ENCODE results near the gene CHN2. TPM values are rescaled to one million over a fixed set of nuclear protein-coding genes. Genes with fewer than 3 reads are reported as not detected.

Gene CHN2
- total RNA-seq, 1 donor from 2014 or later, result not detected

DNA sequence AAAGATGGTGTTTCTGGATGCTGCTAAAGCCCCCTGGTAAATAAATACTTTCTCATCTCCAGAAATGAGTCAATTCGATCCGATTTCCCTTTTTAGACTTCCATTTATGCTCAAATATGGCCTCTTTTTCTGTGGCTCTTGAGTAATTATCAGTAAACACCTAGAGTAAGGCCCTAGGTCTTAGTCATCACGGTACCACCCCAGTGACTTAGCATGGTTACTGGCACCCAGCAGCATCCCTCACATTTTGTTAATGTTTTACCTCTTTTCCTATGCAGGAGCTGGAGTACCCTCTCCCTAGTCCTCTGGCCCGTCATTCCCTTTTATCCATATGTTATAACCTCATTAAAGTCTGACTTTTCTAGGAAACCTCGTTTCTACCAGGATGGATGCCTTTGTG, 19.5 kb downstream of the CHN2 start:
- Mint-ChIP-seq H3K27ac (no peak overlapping the region), H3K4me3 (no peak overlapping the region), H3K9me3 (no peaks in the 10 kb centered on the region), H3K27me3 (ENCODE audit: insufficient read depth) (peaks cover 2% of the 10 kb centered on the region), H3K36me3 (ENCODE audit: low read depth) (no peaks in the 10 kb centered on the region), H3K4me1 (ENCODE audit: low read depth) (no peaks in the 10 kb centered on the region)
- DNase-seq (ENCODE audit: low spot score), result no peak
- intact Hi-C loops (cut with micrococcal nuclease), result no loop called here

DNA sequence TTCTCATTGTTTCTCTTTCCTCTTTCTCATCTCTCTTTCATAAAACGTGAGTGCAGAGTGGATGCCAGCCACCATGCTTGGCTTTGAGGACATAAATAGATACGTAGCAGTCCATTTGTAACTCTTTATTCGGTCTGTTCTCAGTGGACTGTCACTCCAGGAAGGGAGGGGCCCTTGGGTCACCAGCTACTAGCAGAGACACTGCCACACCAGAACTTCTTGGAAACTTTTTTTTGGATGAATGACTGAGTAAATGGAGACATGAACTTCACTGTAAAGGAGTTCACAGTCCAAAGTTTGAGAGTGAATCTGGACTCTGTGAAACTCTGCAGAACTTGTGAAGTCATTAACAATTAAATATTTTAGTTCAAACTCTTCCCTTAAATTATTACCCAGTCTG, 20.2 kb downstream of the CHN2 start:
- intact Hi-C loops (cut with micrococcal nuclease), result no loop called here
- H3K27ac Mint-ChIP-seq, result no peak overlapping the region
- no peaks in the 10 kb centered on the region for H3K4me1 Mint-ChIP-seq (ENCODE audit: low read depth)
- H3K27me3 Mint-ChIP-seq (ENCODE audit: insufficient read depth), result peaks cover 2% of the 10 kb centered on the region
- no peaks in the 10 kb centered on the region for H3K36me3 Mint-ChIP-seq (ENCODE audit: low read depth)
- H3K9me3 Mint-ChIP-seq, result no peaks in the 10 kb centered on the region
- no peak for DNase-seq (ENCODE audit: low spot score)
- no peak overlapping the region for H3K4me3 Mint-ChIP-seq

DNA sequence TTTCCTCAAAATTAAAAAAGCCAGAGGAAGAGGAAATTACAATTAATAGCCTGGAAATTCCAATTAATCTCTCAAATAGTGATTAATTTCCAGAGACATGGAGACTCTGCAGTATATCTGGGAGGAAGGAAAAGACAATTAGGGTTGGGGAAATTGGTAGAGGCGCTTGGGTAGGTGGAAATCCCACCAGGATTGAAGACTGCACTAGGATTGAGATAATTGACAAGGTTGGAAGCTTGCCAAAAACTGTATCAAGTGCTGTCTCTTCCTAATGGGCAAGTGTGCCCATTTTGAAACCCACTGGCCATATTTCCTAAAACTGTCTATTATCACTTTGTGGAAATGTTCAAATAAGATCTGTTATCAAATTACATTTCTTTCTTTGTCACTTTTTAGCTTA, 21.6 kb downstream of the CHN2 start:
- Mint-ChIP-seq H3K4me1 (ENCODE audit: low read depth) (no peaks in the 10 kb centered on the region), H3K36me3 (ENCODE audit: low read depth) (no peaks in the 10 kb centered on the region), H3K27ac (no peak overlapping the region), H3K4me3 (no peak overlapping the region), H3K9me3 (no peaks in the 10 kb centered on the region), H3K27me3 (ENCODE audit: insufficient read depth) (peaks cover 2% of the 10 kb centered on the region)
- no peak for DNase-seq (ENCODE audit: low spot score)
- intact Hi-C loops (cut with micrococcal nuclease), result no loop called here

DNA sequence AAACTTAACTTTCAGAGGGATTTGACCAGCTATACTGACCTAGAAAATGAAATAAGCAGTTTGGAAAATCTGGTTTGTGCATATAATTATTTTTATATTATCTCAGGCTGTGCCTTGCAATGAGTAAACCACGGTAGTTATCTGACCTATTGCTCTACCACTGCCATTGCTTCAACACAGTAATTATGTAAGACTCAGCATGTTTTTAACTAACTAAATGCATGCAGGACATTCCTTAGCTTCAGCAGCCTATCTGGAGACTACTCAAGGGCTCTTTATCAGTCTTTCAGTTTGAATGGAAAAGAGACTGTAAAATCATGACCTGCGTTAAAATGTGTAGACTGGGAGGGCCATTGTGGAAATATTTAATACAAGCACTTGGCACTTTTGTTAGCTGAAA, 22.5 kb downstream of the CHN2 start:
- H3K36me3 Mint-ChIP-seq (ENCODE audit: low read depth), result no peaks in the 10 kb centered on the region
- H3K27me3 Mint-ChIP-seq (ENCODE audit: insufficient read depth), result peaks cover 5% of the 10 kb centered on the region
- H3K27ac Mint-ChIP-seq, result no peak overlapping the region
- no peaks in the 10 kb centered on the region for H3K9me3 Mint-ChIP-seq
- intact Hi-C loops (cut with micrococcal nuclease), result no loop called here
- no peak overlapping the region for H3K4me3 Mint-ChIP-seq
- H3K4me1 Mint-ChIP-seq (ENCODE audit: low read depth), result no peaks in the 10 kb centered on the region
- no peak for DNase-seq (ENCODE audit: low spot score)

DNA sequence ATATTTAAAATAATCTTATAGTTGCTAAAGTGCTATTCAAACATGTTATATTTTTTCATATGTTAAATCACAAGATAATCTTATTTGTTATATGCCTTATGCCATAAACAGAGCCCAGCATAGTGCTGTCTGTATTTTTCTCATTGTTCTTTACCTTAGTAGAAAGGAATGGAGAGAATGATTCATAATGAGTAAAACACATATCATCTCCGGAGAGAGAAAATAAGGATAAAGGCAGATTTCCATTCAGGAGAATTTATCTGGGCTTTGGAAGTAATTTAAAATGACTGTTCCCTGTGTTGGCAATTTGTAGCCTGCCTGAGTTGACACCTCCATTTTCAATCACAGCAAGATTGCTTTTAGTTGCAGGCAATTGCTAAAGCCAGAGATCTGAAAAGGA, 30.2 kb downstream of the CHN2 start:
- intact Hi-C loops (cut with micrococcal nuclease), result no loop called here
- no peaks in the 10 kb centered on the region for H3K9me3 Mint-ChIP-seq
- no peaks in the 10 kb centered on the region for H3K36me3 Mint-ChIP-seq (ENCODE audit: low read depth)
- peaks cover 9% of the 10 kb centered on the region for H3K27me3 Mint-ChIP-seq (ENCODE audit: insufficient read depth)
- no peak for DNase-seq (ENCODE audit: low spot score)
- no peak overlapping the region for H3K27ac Mint-ChIP-seq
- no peak overlapping the region for H3K4me3 Mint-ChIP-seq
- H3K4me1 Mint-ChIP-seq (ENCODE audit: low read depth), result no peaks in the 10 kb centered on the region

DNA sequence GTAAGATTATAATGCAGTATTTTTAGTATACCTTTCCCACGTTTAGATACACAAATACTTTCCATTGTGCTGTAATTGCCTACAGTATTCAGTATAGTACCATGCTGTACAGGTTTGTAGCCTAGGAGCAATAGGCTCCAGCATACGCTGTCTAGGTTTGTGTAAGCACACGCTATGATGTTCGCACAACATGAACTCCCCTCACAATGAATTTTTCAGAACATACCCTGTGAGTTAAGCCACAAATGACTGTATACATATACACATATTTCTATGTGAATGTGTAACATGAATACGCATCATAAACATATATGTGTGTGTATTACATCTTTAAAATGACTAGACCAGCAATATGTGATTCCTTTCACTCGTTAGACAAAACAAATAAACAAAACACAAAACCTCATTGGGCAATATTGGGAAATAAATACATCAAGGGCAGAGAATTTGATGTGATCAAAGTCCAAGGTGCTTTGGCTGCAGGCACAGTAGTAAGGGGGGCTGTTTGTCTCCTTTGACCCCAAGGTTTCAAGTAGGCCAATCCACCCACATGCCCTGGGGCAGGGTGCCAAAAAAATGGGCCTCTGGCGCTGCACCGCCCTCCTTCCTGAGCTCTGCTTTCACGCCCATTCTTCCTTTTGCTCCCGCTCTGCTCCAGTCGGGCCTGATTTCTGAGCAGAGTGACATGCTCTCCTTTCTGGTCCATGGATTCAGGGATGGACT, 33.9 kb downstream of the CHN2 start:
- intact Hi-C loops (cut with micrococcal nuclease), result no loop called here
- Mint-ChIP-seq H3K36me3 (ENCODE audit: low read depth) (no peaks in the 10 kb centered on the region), H3K27ac (no peak overlapping the region), H3K4me3 (no peak overlapping the region), H3K4me1 (ENCODE audit: low read depth) (no peaks in the 10 kb centered on the region), H3K27me3 (ENCODE audit: insufficient read depth) (peaks cover 5% of the 10 kb centered on the region), H3K9me3 (no peaks in the 10 kb centered on the region)
- DNase-seq (ENCODE audit: low spot score), result no peak

DNA sequence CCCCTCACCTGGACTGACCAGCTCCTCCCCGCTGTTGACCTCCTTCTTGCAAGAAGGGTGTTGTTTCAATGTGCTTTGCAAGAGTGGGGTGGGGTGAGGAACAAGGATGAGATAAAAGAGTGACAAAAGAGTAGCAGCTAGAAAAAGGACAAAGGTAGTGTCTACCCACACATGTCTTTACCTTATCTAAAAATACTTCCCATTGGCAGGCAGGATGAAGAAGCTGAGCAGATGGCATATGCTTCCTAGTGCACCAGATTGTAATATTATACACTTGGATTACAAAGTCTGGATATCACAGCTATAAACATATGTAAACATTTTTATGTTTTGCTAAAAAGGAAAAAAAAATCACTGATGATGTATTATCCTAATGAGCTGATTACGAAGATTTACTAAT, 34.5 kb downstream of the CHN2 start:
- H3K27ac Mint-ChIP-seq, result no peak overlapping the region
- H3K9me3 Mint-ChIP-seq, result no peaks in the 10 kb centered on the region
- DNase-seq (ENCODE audit: low spot score), result no peak
- no peak overlapping the region for H3K4me3 Mint-ChIP-seq
- H3K27me3 Mint-ChIP-seq (ENCODE audit: insufficient read depth), result peaks cover 5% of the 10 kb centered on the region
- no peaks in the 10 kb centered on the region for H3K4me1 Mint-ChIP-seq (ENCODE audit: low read depth)
- H3K36me3 Mint-ChIP-seq (ENCODE audit: low read depth), result no peaks in the 10 kb centered on the region
- intact Hi-C loops (cut with micrococcal nuclease), result no loop called here

DNA sequence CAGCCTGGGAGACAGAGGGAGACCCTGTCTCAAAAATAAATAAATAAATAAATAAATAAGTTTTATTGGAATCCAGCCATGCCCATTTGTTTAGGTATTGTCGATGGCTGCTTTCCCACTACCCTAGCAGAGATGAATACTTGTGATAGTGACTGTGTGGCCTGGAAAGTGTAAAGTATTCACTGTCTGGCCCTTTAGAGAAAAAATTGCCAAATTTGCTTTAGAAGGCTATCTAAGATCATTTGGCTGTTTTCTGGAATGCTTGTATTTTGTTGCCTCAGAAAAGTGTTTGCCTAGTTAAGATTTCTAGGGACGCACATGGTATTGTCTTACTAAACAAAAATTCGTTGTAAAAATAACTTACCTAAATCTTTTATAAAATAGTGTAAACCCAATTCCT, 35.4 kb downstream of the CHN2 start:
- Mint-ChIP-seq H3K27ac (no peak overlapping the region), H3K27me3 (ENCODE audit: insufficient read depth) (peaks cover 8% of the 10 kb centered on the region), H3K4me3 (no peak overlapping the region), H3K4me1 (ENCODE audit: low read depth) (no peaks in the 10 kb centered on the region), H3K9me3 (no peaks in the 10 kb centered on the region), H3K36me3 (ENCODE audit: low read depth) (no peaks in the 10 kb centered on the region)
- intact Hi-C loops (cut with micrococcal nuclease), result no loop called here
- DNase-seq (ENCODE audit: low spot score), result no peak

DNA sequence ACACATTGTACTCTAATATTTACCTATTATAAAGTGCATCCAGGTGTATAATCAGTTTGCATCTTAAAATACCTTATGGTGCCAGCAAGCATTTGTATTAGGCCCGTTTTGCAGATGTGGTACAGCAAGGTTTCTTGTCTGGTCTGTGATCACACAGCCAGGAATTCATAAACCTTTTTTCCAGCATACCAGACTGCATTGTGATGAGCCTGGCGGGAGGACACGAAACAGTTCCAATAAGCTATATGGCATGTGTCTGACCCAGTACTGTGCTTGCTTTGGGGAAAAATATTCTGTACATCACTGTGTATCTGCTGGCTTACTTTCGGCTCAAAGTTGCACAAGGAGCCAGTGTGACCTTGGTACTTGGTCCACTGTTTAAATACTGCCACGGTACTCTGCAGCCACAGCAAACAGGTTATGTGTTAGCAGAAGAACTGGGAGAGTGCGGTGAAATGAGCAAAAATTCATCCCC, 36.3 kb downstream of the CHN2 start:
- no peak for DNase-seq (ENCODE audit: low spot score)
- no peaks in the 10 kb centered on the region for H3K9me3 Mint-ChIP-seq
- H3K4me3 Mint-ChIP-seq, result no peak overlapping the region
- H3K27ac Mint-ChIP-seq, result no peak overlapping the region
- peaks cover 10% of the 10 kb centered on the region for H3K27me3 Mint-ChIP-seq (ENCODE audit: insufficient read depth)
- no peaks in the 10 kb centered on the region for H3K4me1 Mint-ChIP-seq (ENCODE audit: low read depth)
- intact Hi-C loops (cut with micrococcal nuclease), result no loop called here
- no peaks in the 10 kb centered on the region for H3K36me3 Mint-ChIP-seq (ENCODE audit: low read depth)

DNA sequence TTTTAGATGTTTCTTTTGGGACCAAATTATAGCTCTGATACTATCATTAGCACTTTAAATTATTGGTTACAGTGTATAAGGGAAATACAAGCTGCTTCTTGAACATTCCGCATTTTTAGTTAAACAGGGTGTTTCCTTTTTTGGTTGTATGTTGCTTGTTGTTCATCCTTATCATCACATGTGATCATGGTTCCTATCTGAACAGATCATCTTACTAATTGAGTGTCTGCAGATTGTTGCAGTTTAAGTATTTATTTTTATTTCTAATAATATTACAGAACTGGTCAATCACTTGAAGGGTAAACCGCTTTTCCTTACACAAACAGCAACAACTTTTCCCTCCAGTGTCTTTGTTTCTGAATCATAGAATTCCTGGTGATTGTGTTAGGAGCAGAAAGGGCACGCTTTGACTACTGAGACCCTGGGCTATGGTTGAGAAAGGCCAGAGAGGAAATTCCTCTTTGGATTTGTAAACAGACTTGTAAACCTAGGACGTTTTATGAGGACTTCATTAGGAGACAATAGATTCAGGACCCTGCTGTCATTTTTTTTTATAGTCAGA, 37.2 kb downstream of the CHN2 start:
- Mint-ChIP-seq H3K4me3 (no peak overlapping the region), H3K4me1 (ENCODE audit: low read depth) (no peaks in the 10 kb centered on the region), H3K27me3 (ENCODE audit: insufficient read depth) (peaks cover 10% of the 10 kb centered on the region), H3K36me3 (ENCODE audit: low read depth) (no peaks in the 10 kb centered on the region), H3K9me3 (no peaks in the 10 kb centered on the region), H3K27ac (no peak overlapping the region)
- no peak for DNase-seq (ENCODE audit: low spot score)
- intact Hi-C loops (cut with micrococcal nuclease), result no loop called here

DNA sequence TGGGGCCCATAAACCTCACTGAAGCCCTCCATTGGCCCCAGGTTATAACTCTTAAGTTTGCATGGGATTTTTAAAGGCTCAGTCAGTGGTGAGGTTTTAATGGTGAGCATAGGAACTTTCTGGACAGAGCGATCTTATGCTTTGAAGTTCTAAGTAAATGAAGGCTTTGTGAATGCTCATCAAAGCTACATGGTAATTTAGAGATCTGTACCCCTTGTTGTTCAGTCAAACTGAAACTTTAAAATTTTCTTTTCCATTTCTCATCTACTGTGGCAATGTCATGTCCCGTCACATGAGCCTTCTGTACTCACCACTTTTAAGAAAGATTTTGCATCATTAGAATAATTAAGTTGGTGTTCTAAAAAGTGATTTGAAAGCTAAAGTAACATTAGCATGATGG, 39.9 kb downstream of the CHN2 start:
- Mint-ChIP-seq H3K4me1 (ENCODE audit: low read depth) (no peaks in the 10 kb centered on the region), H3K36me3 (ENCODE audit: low read depth) (no peaks in the 10 kb centered on the region), H3K27me3 (ENCODE audit: insufficient read depth) (peaks cover 14% of the 10 kb centered on the region), H3K9me3 (no peaks in the 10 kb centered on the region), H3K27ac (no peak overlapping the region), H3K4me3 (no peak overlapping the region)
- intact Hi-C loops (cut with micrococcal nuclease), result no loop called here
- no peak for DNase-seq (ENCODE audit: low spot score)

DNA sequence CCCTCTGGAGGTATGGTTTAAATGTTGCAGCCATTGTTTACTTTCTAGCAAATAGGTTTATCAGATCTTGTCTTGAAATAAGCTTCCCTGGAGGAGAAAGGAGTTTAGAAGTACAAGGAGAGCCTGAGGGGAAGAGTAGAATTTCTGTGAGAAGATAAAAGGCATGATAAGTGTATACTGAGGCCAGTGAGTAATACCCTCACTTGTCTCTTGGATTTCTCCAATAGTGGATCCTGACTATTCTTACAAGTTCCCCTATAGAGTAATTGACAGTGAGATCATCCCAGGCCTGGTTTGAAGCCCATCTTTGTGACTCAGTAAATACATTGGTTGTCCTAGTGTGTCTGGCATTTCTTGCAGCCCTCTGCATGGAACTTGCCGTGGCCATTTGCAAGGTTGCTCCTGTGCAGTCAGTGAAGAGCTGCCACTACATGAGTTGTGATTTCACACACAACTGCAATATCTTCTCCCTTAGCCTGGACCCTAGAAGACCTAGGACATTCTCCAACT, 41.6 kb downstream of the CHN2 start:
- no peak for DNase-seq (ENCODE audit: low spot score)
- Mint-ChIP-seq H3K9me3 (no peaks in the 10 kb centered on the region), H3K4me3 (no peak overlapping the region), H3K36me3 (ENCODE audit: low read depth) (no peaks in the 10 kb centered on the region), H3K4me1 (ENCODE audit: low read depth) (no peaks in the 10 kb centered on the region), H3K27ac (no peak overlapping the region), H3K27me3 (ENCODE audit: insufficient read depth) (peaks cover 20% of the 10 kb centered on the region)
- intact Hi-C loops (cut with micrococcal nuclease), result no loop called here

DNA sequence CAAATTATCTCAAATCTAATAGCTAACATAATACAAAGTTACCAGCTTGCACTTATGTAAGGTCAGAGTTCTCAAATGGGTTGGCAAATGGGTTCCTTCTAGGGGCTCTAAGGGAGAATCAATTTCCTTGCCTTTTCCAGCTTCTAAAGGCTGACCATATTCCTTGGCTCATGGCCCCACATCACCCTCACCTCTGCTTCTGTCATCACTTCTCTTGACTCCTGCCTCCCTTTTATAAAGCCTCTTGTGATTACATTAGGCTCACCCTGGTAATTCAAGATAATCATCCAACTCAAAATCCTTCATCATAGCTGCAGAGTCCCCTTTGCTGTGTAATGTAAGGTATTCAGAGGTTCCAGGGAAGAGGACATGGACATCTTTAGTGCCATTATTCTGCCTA, 42.1 kb downstream of the CHN2 start:
- intact Hi-C loops (cut with micrococcal nuclease), result no loop called here
- Mint-ChIP-seq H3K9me3 (no peaks in the 10 kb centered on the region), H3K27ac (no peak overlapping the region), H3K36me3 (ENCODE audit: low read depth) (no peaks in the 10 kb centered on the region), H3K4me1 (ENCODE audit: low read depth) (no peaks in the 10 kb centered on the region), H3K27me3 (ENCODE audit: insufficient read depth) (peaks cover 22% of the 10 kb centered on the region), H3K4me3 (no peak overlapping the region)
- no peak for DNase-seq (ENCODE audit: low spot score)

Data from activated T-helper 1 cell treated with anti-CD3 and anti-CD28 coated beads, Interleukin-12 subunit alpha, Interleukin-12 subunit beta, Interleukin-2, Interleukin-4 antibody, amounts not matched to agents 30 ng/mL and 10 ng/mL and 1 ng/mL, durations not matched to agents 14 hours and 24 hours and 36 hours (primary cell).